Sigmoid colon (tissue), 3 donors: ENCODE measurements around the gene ACTBL2.

Experiments used
- POLR2A ChIP-seq, 2 donors: fragments of 450-650 bp; IDR thresholded peaks; one replicate each; pipeline ENCODE4 v1.6.1; 2016; ENCODE audit warnings: antibody characterized with exemption in 2 of 2, mild to moderate bottlenecking in 2 of 2, moderate library complexity in 2 of 2
- TF ChIP-seq, protein P1 (sequence below), 4 experiments: fragments of 450-650 bp in 3 of 4; fragments of 200-600 bp in 1 of 4; IDR thresholded peaks; one replicate each; pipeline ENCODE4 v1.5.1; 2016 to 2019; ENCODE audit warnings: antibody characterized with exemption in 4 of 4, mild to moderate bottlenecking in 3 of 4, moderate library complexity in 2 of 4

DNA sequence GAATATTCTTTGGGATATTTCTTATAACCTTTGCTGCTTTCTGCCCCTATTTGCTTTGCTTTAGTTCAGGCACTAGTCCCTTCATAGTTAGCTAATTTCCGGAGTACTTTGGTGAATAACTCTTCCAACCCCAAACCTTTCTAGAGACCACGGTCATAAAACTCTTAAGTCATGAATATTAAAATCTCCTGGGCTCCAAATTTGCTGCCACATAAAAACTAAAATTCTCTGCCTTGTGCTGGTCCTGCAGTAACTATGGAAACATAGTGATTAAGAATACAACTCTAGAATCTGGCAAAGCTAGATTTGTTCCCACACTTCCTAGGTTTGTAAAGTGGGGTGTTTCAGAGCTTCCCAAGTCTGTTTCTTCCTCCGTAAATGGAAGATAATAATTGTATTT is 10.0 kb upstream of the ACTBL2 start:
- TF ChIP-seq, protein P1, sequence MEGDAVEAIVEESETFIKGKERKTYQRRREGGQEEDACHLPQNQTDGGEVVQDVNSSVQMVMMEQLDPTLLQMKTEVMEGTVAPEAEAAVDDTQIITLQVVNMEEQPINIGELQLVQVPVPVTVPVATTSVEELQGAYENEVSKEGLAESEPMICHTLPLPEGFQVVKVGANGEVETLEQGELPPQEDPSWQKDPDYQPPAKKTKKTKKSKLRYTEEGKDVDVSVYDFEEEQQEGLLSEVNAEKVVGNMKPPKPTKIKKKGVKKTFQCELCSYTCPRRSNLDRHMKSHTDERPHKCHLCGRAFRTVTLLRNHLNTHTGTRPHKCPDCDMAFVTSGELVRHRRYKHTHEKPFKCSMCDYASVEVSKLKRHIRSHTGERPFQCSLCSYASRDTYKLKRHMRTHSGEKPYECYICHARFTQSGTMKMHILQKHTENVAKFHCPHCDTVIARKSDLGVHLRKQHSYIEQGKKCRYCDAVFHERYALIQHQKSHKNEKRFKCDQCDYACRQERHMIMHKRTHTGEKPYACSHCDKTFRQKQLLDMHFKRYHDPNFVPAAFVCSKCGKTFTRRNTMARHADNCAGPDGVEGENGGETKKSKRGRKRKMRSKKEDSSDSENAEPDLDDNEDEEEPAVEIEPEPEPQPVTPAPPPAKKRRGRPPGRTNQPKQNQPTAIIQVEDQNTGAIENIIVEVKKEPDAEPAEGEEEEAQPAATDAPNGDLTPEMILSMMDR (IDR thresholded peaks at IDR 0.05) = no peak
- no peak for TF ChIP-seq POLR2A (IDR thresholded peaks at IDR 0.05)
